ENCODE results near the gene XCR1. TPM values are rescaled to one million over a fixed set of nuclear protein-coding genes. Genes with fewer than 3 reads are reported as not detected.

The XCR1 gene
- total and polyA plus RNA-seq, 2 experiments from 2014 or later, result not detected

DNA sequence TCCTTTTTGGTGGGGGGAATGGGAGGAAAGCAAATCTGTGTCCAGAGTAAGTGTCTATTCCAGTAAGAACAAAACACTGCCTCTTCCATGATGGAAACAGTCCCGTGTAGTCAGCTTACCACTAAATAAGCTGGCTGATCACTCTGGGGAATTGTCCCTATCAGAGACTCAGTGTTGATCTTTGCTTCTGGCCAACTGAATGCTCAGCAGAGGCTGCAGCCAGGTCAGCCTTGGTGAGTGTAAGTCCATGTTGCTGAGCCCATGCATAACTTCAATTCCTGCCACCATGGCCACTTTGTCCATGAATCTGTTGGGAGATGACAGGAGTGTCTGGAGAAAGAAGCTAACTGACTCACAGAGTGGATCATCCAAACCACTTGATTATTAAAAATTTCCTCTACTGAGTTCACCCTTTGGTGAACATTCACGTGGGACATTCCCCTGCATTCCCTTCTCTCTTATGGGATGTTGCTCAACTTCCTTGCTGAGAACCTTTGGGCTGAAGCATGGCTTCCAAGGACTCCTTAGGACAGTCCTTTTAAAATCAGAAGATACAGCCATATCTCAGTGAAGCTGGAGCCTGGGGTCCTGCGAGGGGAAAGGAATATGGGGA, 33.9 kb upstream of the XCR1 start (continued):
- TF ChIP-seq EZH2 (IDR thresholded peaks at IDR 0.05; ENCODE audit: low read depth, unreplicated experiment), result no peak
- TF ChIP-seq ZNF114 (CRISPR knock-in tag; IDR thresholded peaks at IDR 0.05), result no peak
- TF ChIP-seq STAT1 (IDR thresholded peaks at IDR 0.05; ENCODE audit: unreplicated experiment), result no peak
- no peak for TF ChIP-seq ZNF462 (CRISPR knock-in tag; IDR thresholded peaks at IDR 0.05)
- no peak for TF ChIP-seq EZH2phosphoT487 (IDR thresholded peaks at IDR 0.05; ENCODE audit: unreplicated experiment)

DNA sequence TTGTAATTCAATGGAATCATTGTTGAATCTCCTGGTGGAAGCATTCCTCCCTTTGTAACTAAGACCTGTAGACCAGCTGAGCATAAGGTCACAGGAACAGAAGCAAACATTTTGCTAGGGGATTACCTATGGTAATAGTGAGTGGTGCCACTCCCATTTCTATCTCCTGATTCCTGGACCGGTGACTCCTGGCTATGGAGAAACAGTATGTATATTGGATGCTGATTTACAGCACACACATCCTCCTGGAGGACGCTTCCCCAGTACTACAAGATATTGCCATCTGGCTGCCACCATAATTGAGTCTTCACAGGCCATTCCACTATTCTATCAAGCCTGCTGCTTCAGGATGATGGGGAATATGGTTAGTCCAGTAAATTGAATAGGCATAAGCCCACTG, 33.3 kb upstream of the XCR1 start:
- H3K4me3 Mint-ChIP-seq, result no peak overlapping the region
- DNase-seq (ENCODE audit: low spot score) (no peak), ATAC-seq (no peak)
- Histone ChIP-seq H3K27me3 (ENCODE audit: insufficient read depth) (no peaks in the 10 kb centered on the region), H3K4me3 (no peak overlapping the region), H4K20me1 (replicated peaks; ENCODE audit: insufficient read depth) (no peaks in the 10 kb centered on the region), H2AFZ (no peak overlapping the region), H3K27ac (ENCODE audit: low read depth) (no peak overlapping the region), H3K79me2 (replicated peaks; ENCODE audit: insufficient read depth) (no peaks in the 10 kb centered on the region), H3K9me2 (ENCODE audit: insufficient read depth) (peaks cover 14% of the 10 kb centered on the region; the same call in 1 of the 2 replicates), H3K4me1 (ENCODE audit: insufficient read depth) (no peaks in the 10 kb centered on the region), H3F3A (replicated peaks; ENCODE audit: low read depth) (no peaks in the 10 kb centered on the region), H3K4me2 (no peak overlapping the region), H3K36me3 (ENCODE audit: insufficient read depth) (no peaks in the 10 kb centered on the region)
- H3K27me3 Mint-ChIP-seq (ENCODE audit: insufficient read depth, low read depth, poor library complexity), result peaks cover 3% of the 10 kb centered on the region
- no peaks in the 10 kb centered on the region for H3K4me1 Mint-ChIP-seq
- no peaks in the 10 kb centered on the region for H3K36me3 Mint-ChIP-seq (ENCODE audit: low read depth)
- no peak overlapping the region for H3K27ac Mint-ChIP-seq
- H3K9me3 Mint-ChIP-seq, result no peaks in the 10 kb centered on the region
- no peak for TF ChIP-seq STAT1 (IDR thresholded peaks at IDR 0.05; ENCODE audit: unreplicated experiment)
- no peak for TF ChIP-seq ZNF331 (CRISPR knock-in tag; IDR thresholded peaks at IDR 0.05; ENCODE audit: low read depth)
- no peak for TF ChIP-seq JUNB (IDR thresholded peaks at IDR 0.05; ENCODE audit: unreplicated experiment)
- TF ChIP-seq CREB1 (CRISPR knock-in tag; IDR thresholded peaks at IDR 0.05; ENCODE audit: low read depth), result no peak
- TF ChIP-seq, protein P1, sequence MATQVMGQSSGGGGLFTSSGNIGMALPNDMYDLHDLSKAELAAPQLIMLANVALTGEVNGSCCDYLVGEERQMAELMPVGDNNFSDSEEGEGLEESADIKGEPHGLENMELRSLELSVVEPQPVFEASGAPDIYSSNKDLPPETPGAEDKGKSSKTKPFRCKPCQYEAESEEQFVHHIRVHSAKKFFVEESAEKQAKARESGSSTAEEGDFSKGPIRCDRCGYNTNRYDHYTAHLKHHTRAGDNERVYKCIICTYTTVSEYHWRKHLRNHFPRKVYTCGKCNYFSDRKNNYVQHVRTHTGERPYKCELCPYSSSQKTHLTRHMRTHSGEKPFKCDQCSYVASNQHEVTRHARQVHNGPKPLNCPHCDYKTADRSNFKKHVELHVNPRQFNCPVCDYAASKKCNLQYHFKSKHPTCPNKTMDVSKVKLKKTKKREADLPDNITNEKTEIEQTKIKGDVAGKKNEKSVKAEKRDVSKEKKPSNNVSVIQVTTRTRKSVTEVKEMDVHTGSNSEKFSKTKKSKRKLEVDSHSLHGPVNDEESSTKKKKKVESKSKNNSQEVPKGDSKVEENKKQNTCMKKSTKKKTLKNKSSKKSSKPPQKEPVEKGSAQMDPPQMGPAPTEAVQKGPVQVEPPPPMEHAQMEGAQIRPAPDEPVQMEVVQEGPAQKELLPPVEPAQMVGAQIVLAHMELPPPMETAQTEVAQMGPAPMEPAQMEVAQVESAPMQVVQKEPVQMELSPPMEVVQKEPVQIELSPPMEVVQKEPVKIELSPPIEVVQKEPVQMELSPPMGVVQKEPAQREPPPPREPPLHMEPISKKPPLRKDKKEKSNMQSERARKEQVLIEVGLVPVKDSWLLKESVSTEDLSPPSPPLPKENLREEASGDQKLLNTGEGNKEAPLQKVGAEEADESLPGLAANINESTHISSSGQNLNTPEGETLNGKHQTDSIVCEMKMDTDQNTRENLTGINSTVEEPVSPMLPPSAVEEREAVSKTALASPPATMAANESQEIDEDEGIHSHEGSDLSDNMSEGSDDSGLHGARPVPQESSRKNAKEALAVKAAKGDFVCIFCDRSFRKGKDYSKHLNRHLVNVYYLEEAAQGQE (IDR thresholded peaks at IDR 0.05; ENCODE audit: unreplicated experiment), result no peak
- TF ChIP-seq, protein P2, sequence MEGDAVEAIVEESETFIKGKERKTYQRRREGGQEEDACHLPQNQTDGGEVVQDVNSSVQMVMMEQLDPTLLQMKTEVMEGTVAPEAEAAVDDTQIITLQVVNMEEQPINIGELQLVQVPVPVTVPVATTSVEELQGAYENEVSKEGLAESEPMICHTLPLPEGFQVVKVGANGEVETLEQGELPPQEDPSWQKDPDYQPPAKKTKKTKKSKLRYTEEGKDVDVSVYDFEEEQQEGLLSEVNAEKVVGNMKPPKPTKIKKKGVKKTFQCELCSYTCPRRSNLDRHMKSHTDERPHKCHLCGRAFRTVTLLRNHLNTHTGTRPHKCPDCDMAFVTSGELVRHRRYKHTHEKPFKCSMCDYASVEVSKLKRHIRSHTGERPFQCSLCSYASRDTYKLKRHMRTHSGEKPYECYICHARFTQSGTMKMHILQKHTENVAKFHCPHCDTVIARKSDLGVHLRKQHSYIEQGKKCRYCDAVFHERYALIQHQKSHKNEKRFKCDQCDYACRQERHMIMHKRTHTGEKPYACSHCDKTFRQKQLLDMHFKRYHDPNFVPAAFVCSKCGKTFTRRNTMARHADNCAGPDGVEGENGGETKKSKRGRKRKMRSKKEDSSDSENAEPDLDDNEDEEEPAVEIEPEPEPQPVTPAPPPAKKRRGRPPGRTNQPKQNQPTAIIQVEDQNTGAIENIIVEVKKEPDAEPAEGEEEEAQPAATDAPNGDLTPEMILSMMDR (conservative IDR thresholded peaks at IDR 0.05; ENCODE audit: low read depth in 2 of 2), result no peak
- no peak for TF ChIP-seq POLR2AphosphoS5 (IDR thresholded peaks at IDR 0.05; ENCODE audit: low read depth)
- no peak for TF ChIP-seq EZH2 (IDR thresholded peaks at IDR 0.05; ENCODE audit: low read depth, unreplicated experiment)
- no peak for TF ChIP-seq EZH2phosphoT487 (IDR thresholded peaks at IDR 0.05; ENCODE audit: unreplicated experiment)
- TF ChIP-seq NANOG (IDR thresholded peaks at IDR 0.05; ENCODE audit: borderline replicate concordance), result no peak
